ENCODE measurements around the gene LRRC7. TPM values are rescaled to one million over a fixed set of nuclear protein-coding genes. Genes with fewer than 3 reads are reported as not detected.

Gene LRRC7
- total and polyA plus RNA-seq, 11 donors, result 0.25 to 4.1 (median 0.49) TPM; not detected in 1

GRCh38 chr1:70048336-70049094, 480.8 kb downstream of the LRRC7 start:
- DNase-seq, result no peak
- no peaks in the 10 kb centered on the region for H3K36me3 ChIP-seq
- H3K4me3 ChIP-seq, result no peak overlapping the region
- WGBS, 4 donors, result 7 to 32% (median 25%) methylated on average over 1 of the region's 1 CpG
- H3K4me1 ChIP-seq, result peaks cover 0 to 8% (median 0%) of the 10 kb centered on the region in 12 donors
- no peaks in the 10 kb centered on the region for H3K27me3 ChIP-seq
- TF ChIP-seq CTCF (IDR thresholded peaks at IDR 0.05), result no peak
- no peak overlapping the region for H3K27ac ChIP-seq
- ATAC-seq, result no peak
- intact Hi-C loops (cut with DNase I), result no loop called here
- H3K9me3 ChIP-seq, result no peaks in the 10 kb centered on the region

- no peaks in the 10 kb centered on the region for H3K36me3 ChIP-seq
- DNase-seq (no peak), ATAC-seq (no peak)
- 41 to 62% (median 51%) methylated on average over 1 of the region's 1 CpG for WGBS, 4 donors
- no peak overlapping the region for H3K27ac ChIP-seq
- no peaks in the 10 kb centered on the region for H3K4me1 ChIP-seq
- intact Hi-C loops (cut with DNase I), result no loop called here
- H3K4me3 ChIP-seq, result no peak overlapping the region
- no peaks in the 10 kb centered on the region for H3K9me3 ChIP-seq
- TF ChIP-seq POLR2A (IDR thresholded peaks at IDR 0.05), result no peak
- no peak for TF ChIP-seq CTCF (IDR thresholded peaks at IDR 0.05)
- no peaks in the 10 kb centered on the region for H3K27me3 ChIP-seq
Measured at GRCh38 chr1:70051926-70052325, 484.2 kb downstream of the LRRC7 start.

- TF ChIP-seq CTCF (IDR thresholded peaks at IDR 0.05), result no peak
- no peak for TF ChIP-seq POLR2A (IDR thresholded peaks at IDR 0.05)
- DNase-seq (no peak), ATAC-seq (no peak)
- intact Hi-C loops (cut with DNase I), result no loop called here
- no peaks in the 10 kb centered on the region for H3K36me3 ChIP-seq
- H3K27ac ChIP-seq, result no peak overlapping the region
- H3K9me3 ChIP-seq, result no peaks in the 10 kb centered on the region
- no peaks in the 10 kb centered on the region for H3K4me1 ChIP-seq
- H3K4me3 ChIP-seq, result no peak overlapping the region
- no peaks in the 10 kb centered on the region for H3K27me3 ChIP-seq
Measured at GRCh38 chr1:70057500-70057899, 489.8 kb downstream of the LRRC7 start.

GRCh38 chr1:70061231-70061630, 493.5 kb downstream of the LRRC7 start:
- H3K4me3 ChIP-seq, result no peak overlapping the region
- H3K9me3 ChIP-seq, result no peaks in the 10 kb centered on the region
- H3K36me3 ChIP-seq, result no peaks in the 10 kb centered on the region
- no peak overlapping the region for H3K27ac ChIP-seq
- TF ChIP-seq CTCF (IDR thresholded peaks at IDR 0.05), result no peak
- no peak for TF ChIP-seq POLR2A (IDR thresholded peaks at IDR 0.05)
- intact Hi-C loops (cut with DNase I), result no loop called here
- DNase-seq (no peak), ATAC-seq (no peak)
- H3K27me3 ChIP-seq, result no peaks in the 10 kb centered on the region
- no peaks in the 10 kb centered on the region for H3K4me1 ChIP-seq
